GM23338 (cell line): Measurements from ENCODE around the gene XPR1. TPM values are rescaled to one million over a fixed set of nuclear protein-coding genes. Genes with fewer than 3 reads are reported as not detected.

Experiments used
- ATAC-seq: fragments of 200-7000 bp; cut with Tn5 transposase; 3 replicates; pipeline ENCODE4 v1.9.1; 2020
- DNase-seq: peaks from one replicate; pipeline ENCODE4 v3.0.0-alpha.2; 2015; ENCODE audit warnings: low spot score
- H2AFZ ChIP-seq: fragments of 200-600 bp; sonication (generic); 2 replicates; pipeline ENCODE4 v1.8.0; 2016; ENCODE audit warnings: antibody characterized with exemption, mild to moderate bottlenecking, moderate library complexity
- H3F3A ChIP-seq: fragments of 200-600 bp; sonication (generic); replicated peaks from 2 replicates; pipeline ENCODE4 v1.8.0; 2017; ENCODE audit warnings: antibody characterized with exemption, mixed run types, low read depth
- H3K27ac ChIP-seq: fragments of 200-600 bp; sonication (generic); 2 replicates; pipeline ENCODE4 v1.6.1; 2016; ENCODE audit warnings: low read depth
- H3K27me3 ChIP-seq: fragments of 200-600 bp; sonication (generic); 2 replicates; pipeline ENCODE4 v1.8.0; 2016; ENCODE audit warnings: mild to moderate bottlenecking, mixed run types, moderate library complexity; ENCODE audit not compliant: insufficient read depth
- H3K36me3 ChIP-seq: fragments of 200-600 bp; sonication (generic); 2 replicates; pipeline ENCODE4 v1.8.0; 2016; ENCODE audit warnings: mild to moderate bottlenecking; ENCODE audit not compliant: insufficient read depth
- H3K4me1 ChIP-seq: fragments of 200-600 bp; sonication (generic); 2 replicates; pipeline ENCODE4 v1.8.0; 2016; ENCODE audit warnings: mild to moderate bottlenecking, moderate library complexity; ENCODE audit not compliant: insufficient read depth
- H3K4me2 ChIP-seq: fragments of 200-600 bp; sonication (generic); 2 replicates; pipeline ENCODE4 v1.7.1; 2017; ENCODE audit warnings: mixed run types
- H3K4me3 ChIP-seq: fragments of 200-600 bp; sonication (generic); 2 replicates; pipeline ENCODE4 v1.6.1; 2016; ENCODE audit warnings: mixed run types
- H3K79me2 ChIP-seq: fragments of 200-600 bp; sonication (generic); replicated peaks from 2 replicates; pipeline ENCODE4 v1.8.0; 2017; ENCODE audit warnings: mild to moderate bottlenecking; ENCODE audit not compliant: insufficient read depth
- H3K9me2 ChIP-seq: fragments of 200-600 bp; sonication (generic); 2 replicates; pipeline ENCODE4 v1.8.0; 2017; ENCODE audit not compliant: insufficient read depth
- H4K20me1 ChIP-seq: fragments of 200-600 bp; sonication (generic); replicated peaks from 2 replicates; pipeline ENCODE4 v1.8.0; 2017; ENCODE audit warnings: mild to moderate bottlenecking; ENCODE audit not compliant: insufficient read depth
- H3K27ac Mint-ChIP-seq: 2 replicates; pipeline ENCODE4 v1.8.0; 2020; ENCODE audit warnings: inconsistent platforms, mild to moderate bottlenecking, moderate library complexity, mixed read lengths
- H3K27me3 Mint-ChIP-seq: 3 replicates; pipeline ENCODE4 v1.8.0; 2022; ENCODE audit warnings: low read depth, mild to moderate bottlenecking, moderate library complexity, mixed read lengths, inconsistent platforms; ENCODE audit not compliant: insufficient read depth, poor library complexity
- H3K36me3 Mint-ChIP-seq: 3 replicates; pipeline ENCODE4 v1.8.0; 2021; ENCODE audit warnings: low read depth, mild to moderate bottlenecking, inconsistent platforms, moderate library complexity, mixed read lengths
- H3K4me1 Mint-ChIP-seq: 3 replicates; pipeline ENCODE4 v1.8.0; 2020; ENCODE audit warnings: mild to moderate bottlenecking, inconsistent platforms, mixed read lengths
- H3K4me3 Mint-ChIP-seq: 3 replicates; pipeline ENCODE4 v1.8.0; 2021; ENCODE audit warnings: moderate library complexity, mild to moderate bottlenecking, inconsistent platforms, mixed read lengths
- H3K9me3 Mint-ChIP-seq: 3 replicates; pipeline ENCODE4 v1.8.0; 2020; ENCODE audit warnings: moderate library complexity, mild to moderate bottlenecking, inconsistent platforms, mixed read lengths
- CREB1 ChIP-seq: fragments of 250-450 bp; sonication (Bioruptor Pico); IDR thresholded peaks from 2 replicates; pipeline ENCODE4 v1.5.0; 2020; ENCODE audit warnings: low read depth, mild to moderate bottlenecking, moderate library complexity
- EZH2 ChIP-seq: fragments of 200-600 bp; sonication (generic); IDR thresholded peaks from one replicate; pipeline ENCODE4 v1.8.0; 2017; ENCODE audit warnings: antibody characterized with exemption, mild to moderate bottlenecking, low read depth; ENCODE audit not compliant: unreplicated experiment
- EZH2phosphoT487 ChIP-seq: fragments of 200-600 bp; sonication (generic); IDR thresholded peaks from one replicate; pipeline ENCODE4 v1.8.1; 2018; ENCODE audit warnings: antibody characterized with exemption; ENCODE audit not compliant: unreplicated experiment
- NANOG ChIP-seq: IDR thresholded peaks from 2 replicates; pipeline ENCODE4 v1.6.1; 2016; ENCODE audit warnings: antibody characterized with exemption, borderline replicate concordance
- POLR2AphosphoS5 ChIP-seq: IDR thresholded peaks from 2 replicates; pipeline ENCODE4 v1.6.1; 2016; ENCODE audit warnings: antibody characterized with exemption, low read depth
- ZNF331 ChIP-seq: fragments of 250-450 bp; sonication (Bioruptor Pico); IDR thresholded peaks from 2 replicates; pipeline ENCODE4 v1.5.0; 2020; ENCODE audit warnings: low read depth, mild to moderate bottlenecking, moderate library complexity
- polyA plus RNA-seq: library from polyadenylated mRNA; unstranded; fragments of >200 nt; fragmentation: Nextera tagmentation; extraction: Ambion mirVana; gene quantifications from 2 replicates; pipeline ENCODE4 v1.2.1, GENCODE V29; 2016
- total RNA-seq: library from RNA; depleted of rRNA; stranded (reverse); fragments of >200 nt; shearing (Covaris generic); gene quantifications from 2 replicates; pipeline ENCODE4 v1.2.3, GENCODE V29; 2014
- TF ChIP-seq, protein P1 (sequence below): IDR thresholded peaks from one replicate; pipeline ENCODE4 v1.6.1; 2018; ENCODE audit warnings: antibody characterized with exemption; ENCODE audit not compliant: unreplicated experiment
- TF ChIP-seq, protein P2 (sequence below): fragments of 250-450 bp; sonication (Bioruptor Pico); IDR thresholded peaks from 2 replicates; pipeline ENCODE4 v1.5.0; 2020; ENCODE audit warnings: mild to moderate bottlenecking, moderate library complexity

XPR1 gene
- total and polyA plus RNA-seq, 2 experiments from 2014 or later = 9.3 to 38.1 TPM

- ATAC-seq = no peak
- no peak overlapping the region for H2AFZ ChIP-seq
- H3K27me3 Mint-ChIP-seq = peaks cover 3% of the 10 kb centered on the region
- H3K79me2 ChIP-seq = no peaks in the 10 kb centered on the region
- no peaks in the 10 kb centered on the region for H4K20me1 ChIP-seq
- TF ChIP-seq POLR2AphosphoS5 (no peak), ZNF331 (CRISPR knock-in tag) (no peak), EZH2 (no peak), NANOG (no peak)
- TF ChIP-seq, protein P1, sequence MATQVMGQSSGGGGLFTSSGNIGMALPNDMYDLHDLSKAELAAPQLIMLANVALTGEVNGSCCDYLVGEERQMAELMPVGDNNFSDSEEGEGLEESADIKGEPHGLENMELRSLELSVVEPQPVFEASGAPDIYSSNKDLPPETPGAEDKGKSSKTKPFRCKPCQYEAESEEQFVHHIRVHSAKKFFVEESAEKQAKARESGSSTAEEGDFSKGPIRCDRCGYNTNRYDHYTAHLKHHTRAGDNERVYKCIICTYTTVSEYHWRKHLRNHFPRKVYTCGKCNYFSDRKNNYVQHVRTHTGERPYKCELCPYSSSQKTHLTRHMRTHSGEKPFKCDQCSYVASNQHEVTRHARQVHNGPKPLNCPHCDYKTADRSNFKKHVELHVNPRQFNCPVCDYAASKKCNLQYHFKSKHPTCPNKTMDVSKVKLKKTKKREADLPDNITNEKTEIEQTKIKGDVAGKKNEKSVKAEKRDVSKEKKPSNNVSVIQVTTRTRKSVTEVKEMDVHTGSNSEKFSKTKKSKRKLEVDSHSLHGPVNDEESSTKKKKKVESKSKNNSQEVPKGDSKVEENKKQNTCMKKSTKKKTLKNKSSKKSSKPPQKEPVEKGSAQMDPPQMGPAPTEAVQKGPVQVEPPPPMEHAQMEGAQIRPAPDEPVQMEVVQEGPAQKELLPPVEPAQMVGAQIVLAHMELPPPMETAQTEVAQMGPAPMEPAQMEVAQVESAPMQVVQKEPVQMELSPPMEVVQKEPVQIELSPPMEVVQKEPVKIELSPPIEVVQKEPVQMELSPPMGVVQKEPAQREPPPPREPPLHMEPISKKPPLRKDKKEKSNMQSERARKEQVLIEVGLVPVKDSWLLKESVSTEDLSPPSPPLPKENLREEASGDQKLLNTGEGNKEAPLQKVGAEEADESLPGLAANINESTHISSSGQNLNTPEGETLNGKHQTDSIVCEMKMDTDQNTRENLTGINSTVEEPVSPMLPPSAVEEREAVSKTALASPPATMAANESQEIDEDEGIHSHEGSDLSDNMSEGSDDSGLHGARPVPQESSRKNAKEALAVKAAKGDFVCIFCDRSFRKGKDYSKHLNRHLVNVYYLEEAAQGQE = no peak
- no peak overlapping the region for H3K27ac ChIP-seq
- no peaks in the 10 kb centered on the region for H3K27me3 ChIP-seq
- no peak overlapping the region for H3K4me3 ChIP-seq
- H3K9me3 Mint-ChIP-seq = no peaks in the 10 kb centered on the region
- H3K36me3 Mint-ChIP-seq = peaks cover 13% of the 10 kb centered on the region; the same call in 2 of the 3 replicates
- H3F3A ChIP-seq = no peaks in the 10 kb centered on the region
- H3K9me2 ChIP-seq = no peaks in the 10 kb centered on the region
- 0 out of 2 replicates have a peak, but pooled peaks cover 5% of the 10 kb centered on the region for H3K36me3 ChIP-seq
- H3K4me2 ChIP-seq = no peak overlapping the region
- no peaks in the 10 kb centered on the region for H3K4me1 ChIP-seq
- H3K27ac Mint-ChIP-seq = no peak overlapping the region
- no peaks in the 10 kb centered on the region for H3K4me1 Mint-ChIP-seq
- no peak overlapping the region for H3K4me3 Mint-ChIP-seq
- DNase-seq = no peak
These were observed 173.5 kb downstream of the XPR1 start for GRCh38 chr1:180805316-180805715.

- Histone ChIP-seq H3K4me1 (0 out of 2 replicates have a peak, but pooled peaks cover 4% of the 10 kb centered on the region), H3K4me3 (no peak overlapping the region), H3K9me2 (no peaks in the 10 kb centered on the region), H2AFZ (no peak overlapping the region), H3K4me2 (no peak overlapping the region), H3K27me3 (no peaks in the 10 kb centered on the region), H4K20me1 (no peaks in the 10 kb centered on the region), H3K36me3 (0 out of 2 replicates have a peak, but pooled peaks cover 5% of the 10 kb centered on the region), H3K79me2 (no peaks in the 10 kb centered on the region), H3K27ac (no peak overlapping the region), H3F3A (no peaks in the 10 kb centered on the region)
- no peak for DNase-seq
- Mint-ChIP-seq H3K9me3 (no peaks in the 10 kb centered on the region; the same call in 2 of the 3 replicates), H3K27ac (no peak overlapping the region), H3K4me3 (no peak overlapping the region), H3K4me1 (peaks cover 5% of the 10 kb centered on the region), H3K27me3 (no peaks in the 10 kb centered on the region), H3K36me3 (peaks cover 13% of the 10 kb centered on the region; the same call in 2 of the 3 replicates)
- no peak for ATAC-seq
- TF ChIP-seq EZH2 (no peak), EZH2phosphoT487 (no peak), NANOG (no peak), CREB1 (CRISPR knock-in tag) (no peak)
- TF ChIP-seq, protein P1 = no peak
- TF ChIP-seq, protein P2, sequence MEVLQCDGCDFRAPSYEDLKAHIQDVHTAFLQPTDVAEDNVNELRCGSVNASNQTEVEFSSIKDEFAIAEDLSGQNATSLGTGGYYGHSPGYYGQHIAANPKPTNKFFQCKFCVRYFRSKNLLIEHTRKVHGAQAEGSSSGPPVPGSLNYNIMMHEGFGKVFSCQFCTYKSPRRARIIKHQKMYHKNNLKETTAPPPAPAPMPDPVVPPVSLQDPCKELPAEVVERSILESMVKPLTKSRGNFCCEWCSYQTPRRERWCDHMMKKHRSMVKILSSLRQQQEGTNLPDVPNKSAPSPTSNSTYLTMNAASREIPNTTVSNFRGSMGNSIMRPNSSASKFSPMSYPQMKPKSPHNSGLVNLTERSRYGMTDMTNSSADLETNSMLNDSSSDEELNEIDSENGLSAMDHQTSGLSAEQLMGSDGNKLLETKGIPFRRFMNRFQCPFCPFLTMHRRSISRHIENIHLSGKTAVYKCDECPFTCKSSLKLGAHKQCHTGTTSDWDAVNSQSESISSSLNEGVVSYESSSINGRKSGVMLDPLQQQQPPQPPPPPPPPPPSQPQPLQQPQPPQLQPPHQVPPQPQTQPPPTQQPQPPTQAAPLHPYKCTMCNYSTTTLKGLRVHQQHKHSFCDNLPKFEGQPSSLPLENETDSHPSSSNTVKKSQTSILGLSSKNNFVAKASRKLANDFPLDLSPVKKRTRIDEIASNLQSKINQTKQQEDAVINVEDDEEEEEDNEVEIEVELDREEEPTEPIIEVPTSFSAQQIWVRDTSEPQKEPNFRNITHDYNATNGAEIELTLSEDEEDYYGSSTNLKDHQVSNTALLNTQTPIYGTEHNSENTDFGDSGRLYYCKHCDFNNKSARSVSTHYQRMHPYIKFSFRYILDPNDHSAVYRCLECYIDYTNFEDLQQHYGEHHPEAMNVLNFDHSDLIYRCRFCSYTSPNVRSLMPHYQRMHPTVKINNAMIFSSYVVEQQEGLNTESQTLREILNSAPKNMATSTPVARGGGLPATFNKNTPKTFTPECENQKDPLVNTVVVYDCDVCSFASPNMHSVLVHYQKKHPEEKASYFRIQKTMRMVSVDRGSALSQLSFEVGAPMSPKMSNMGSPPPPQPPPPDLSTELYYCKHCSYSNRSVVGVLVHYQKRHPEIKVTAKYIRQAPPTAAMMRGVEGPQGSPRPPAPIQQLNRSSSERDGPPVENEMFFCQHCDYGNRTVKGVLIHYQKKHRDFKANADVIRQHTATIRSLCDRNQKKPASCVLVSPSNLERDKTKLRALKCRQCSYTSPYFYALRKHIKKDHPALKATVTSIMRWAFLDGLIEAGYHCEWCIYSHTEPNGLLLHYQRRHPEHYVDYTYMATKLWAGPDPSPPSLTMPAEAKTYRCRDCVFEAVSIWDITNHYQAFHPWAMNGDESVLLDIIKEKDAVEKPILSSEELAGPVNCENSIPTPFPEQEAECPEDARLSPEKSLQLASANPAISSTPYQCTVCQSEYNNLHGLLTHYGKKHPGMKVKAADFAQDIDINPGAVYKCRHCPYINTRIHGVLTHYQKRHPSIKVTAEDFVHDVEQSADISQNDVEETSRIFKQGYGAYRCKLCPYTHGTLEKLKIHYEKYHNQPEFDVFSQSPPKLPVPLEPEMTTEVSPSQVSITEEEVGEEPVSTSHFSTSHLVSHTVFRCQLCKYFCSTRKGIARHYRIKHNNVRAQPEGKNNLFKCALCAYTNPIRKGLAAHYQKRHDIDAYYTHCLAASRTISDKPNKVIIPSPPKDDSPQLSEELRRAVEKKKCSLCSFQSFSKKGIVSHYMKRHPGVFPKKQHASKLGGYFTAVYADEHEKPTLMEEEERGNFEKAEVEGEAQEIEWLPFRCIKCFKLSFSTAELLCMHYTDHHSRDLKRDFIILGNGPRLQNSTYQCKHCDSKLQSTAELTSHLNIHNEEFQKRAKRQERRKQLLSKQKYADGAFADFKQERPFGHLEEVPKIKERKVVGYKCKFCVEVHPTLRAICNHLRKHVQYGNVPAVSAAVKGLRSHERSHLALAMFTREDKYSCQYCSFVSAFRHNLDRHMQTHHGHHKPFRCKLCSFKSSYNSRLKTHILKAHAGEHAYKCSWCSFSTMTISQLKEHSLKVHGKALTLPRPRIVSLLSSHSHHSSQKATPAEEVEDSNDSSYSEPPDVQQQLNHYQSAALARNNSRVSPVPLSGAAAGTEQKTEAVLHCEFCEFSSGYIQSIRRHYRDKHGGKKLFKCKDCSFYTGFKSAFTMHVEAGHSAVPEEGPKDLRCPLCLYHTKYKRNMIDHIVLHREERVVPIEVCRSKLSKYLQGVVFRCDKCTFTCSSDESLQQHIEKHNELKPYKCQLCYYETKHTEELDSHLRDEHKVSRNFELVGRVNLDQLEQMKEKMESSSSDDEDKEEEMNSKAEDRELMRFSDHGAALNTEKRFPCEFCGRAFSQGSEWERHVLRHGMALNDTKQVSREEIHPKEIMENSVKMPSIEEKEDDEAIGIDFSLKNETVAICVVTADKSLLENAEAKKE = no peak
These were observed 179.5 kb downstream of the XPR1 start for GRCh38 chr1:180811298-180811697.
